GM12873 (cell line): ENCODE measurements around the gene PRKN.

Experiments used
- CTCF ChIP-seq: IDR thresholded peaks from 2 replicates; pipeline ENCODE4 v1.5.1; 2012; ENCODE audit warnings: low read depth, mild to moderate bottlenecking, moderate library complexity, low read length, control low read depth; ENCODE audit not compliant: insufficient read depth; ENCODE audit errors: missing control alignments

PRKN gene

GRCh38 chr6:161349886-161350285 lies 1377.7 kb downstream of the PRKN start:
- no peak for TF ChIP-seq CTCF

- no peak for TF ChIP-seq CTCF
Measured at GRCh38 chr6:161348628-161348994, 1379.0 kb downstream of the PRKN start.

- no peak for TF ChIP-seq CTCF
Measured at GRCh38 chr6:161347988-161348627, 1379.5 kb downstream of the PRKN start.

- no peak for TF ChIP-seq CTCF
Measured at GRCh38 chr6:161347125-161347524, 1380.4 kb downstream of the PRKN start.

GRCh38 chr6:161346717-161347116 lies 1380.8 kb downstream of the PRKN start:
- no peak for TF ChIP-seq CTCF

GRCh38 chr6:161344626-161345025 lies 1382.9 kb downstream of the PRKN start:
- TF ChIP-seq CTCF: no peak

- no peak for TF ChIP-seq CTCF
Measured at GRCh38 chr6:161342039-161342438, 1385.5 kb downstream of the PRKN start.
